Measurements from ENCODE around the gene DGKB.

DNA sequence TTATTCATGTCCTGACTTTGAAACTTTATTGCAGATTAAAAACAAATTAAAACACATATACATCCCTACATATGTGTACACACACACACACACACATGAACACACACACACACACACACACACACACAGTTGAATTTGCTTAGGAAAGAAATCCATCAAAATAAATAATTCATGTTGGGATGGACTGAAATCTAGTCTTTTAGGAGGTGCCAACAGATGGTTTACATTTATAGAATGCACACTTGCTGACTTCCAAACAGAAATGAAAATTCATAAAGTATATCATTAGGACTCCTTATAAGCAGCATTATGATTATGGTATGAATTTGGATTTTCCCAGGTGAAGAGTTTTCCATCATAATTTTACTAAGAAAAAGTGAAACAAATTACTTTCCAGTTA, 642.5 kb downstream of the DGKB start:
- TF ChIP-seq, protein P1, sequence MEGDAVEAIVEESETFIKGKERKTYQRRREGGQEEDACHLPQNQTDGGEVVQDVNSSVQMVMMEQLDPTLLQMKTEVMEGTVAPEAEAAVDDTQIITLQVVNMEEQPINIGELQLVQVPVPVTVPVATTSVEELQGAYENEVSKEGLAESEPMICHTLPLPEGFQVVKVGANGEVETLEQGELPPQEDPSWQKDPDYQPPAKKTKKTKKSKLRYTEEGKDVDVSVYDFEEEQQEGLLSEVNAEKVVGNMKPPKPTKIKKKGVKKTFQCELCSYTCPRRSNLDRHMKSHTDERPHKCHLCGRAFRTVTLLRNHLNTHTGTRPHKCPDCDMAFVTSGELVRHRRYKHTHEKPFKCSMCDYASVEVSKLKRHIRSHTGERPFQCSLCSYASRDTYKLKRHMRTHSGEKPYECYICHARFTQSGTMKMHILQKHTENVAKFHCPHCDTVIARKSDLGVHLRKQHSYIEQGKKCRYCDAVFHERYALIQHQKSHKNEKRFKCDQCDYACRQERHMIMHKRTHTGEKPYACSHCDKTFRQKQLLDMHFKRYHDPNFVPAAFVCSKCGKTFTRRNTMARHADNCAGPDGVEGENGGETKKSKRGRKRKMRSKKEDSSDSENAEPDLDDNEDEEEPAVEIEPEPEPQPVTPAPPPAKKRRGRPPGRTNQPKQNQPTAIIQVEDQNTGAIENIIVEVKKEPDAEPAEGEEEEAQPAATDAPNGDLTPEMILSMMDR (IDR thresholded peaks at IDR 0.05): no peak
- TF ChIP-seq POLR2A (IDR thresholded peaks at IDR 0.05): no peak

Measured in body of pancreas (tissue), 4 donors.